Endothelial cell of umbilical vein (primary cell): ENCODE measurements around the gene CDR2L.

ENCODE experiments used
- CTCF ChIP-seq, 2 donors: IDR thresholded peaks; 1 replicate in 1 of 2; 2 replicates in 1 of 2; pipeline ENCODE4 v1.5.1; 2011; ENCODE audit warnings: low read length in 2 of 2, mild to moderate bottlenecking in 2 of 2, moderate library complexity in 2 of 2, control low read depth in 1 of 2, inconsistent platforms in 1 of 2, low read depth in 1 of 2; ENCODE audit not compliant: insufficient read depth in 1 of 2; ENCODE audit errors: extremely low read depth in 1 of 2
- EZH2 ChIP-seq: IDR thresholded peaks from 2 replicates; pipeline ENCODE4 v1.6.1; 2012; ENCODE audit warnings: borderline replicate concordance, low read depth, mild to moderate bottlenecking, moderate library complexity, low read length, inconsistent platforms; ENCODE audit not compliant: severe bottlenecking
- GATA2 ChIP-seq: IDR thresholded peaks from 2 replicates; pipeline ENCODE4 v1.7.0; 2011; ENCODE audit warnings: low read depth, mild to moderate bottlenecking, moderate library complexity, mixed read lengths, low read length; ENCODE audit not compliant: insufficient read length, insufficient read depth
- JUN ChIP-seq: IDR thresholded peaks from 2 replicates; pipeline ENCODE4 v1.6.1; 2011; ENCODE audit warnings: borderline replicate concordance, low read depth; ENCODE audit not compliant: insufficient read length, insufficient read depth
- MYC ChIP-seq: IDR thresholded peaks from one replicate; pipeline ENCODE4 v1.6.1; 2011; ENCODE audit warnings: mild to moderate bottlenecking, low read depth, low read length
- POLR2A ChIP-seq: IDR thresholded peaks from 2 replicates; pipeline ENCODE4 v1.6.1; 2012; ENCODE audit warnings: low read depth, mild to moderate bottlenecking, control low read depth, low read length
- POLR2AphosphoS5 ChIP-seq: IDR thresholded peaks from 2 replicates; pipeline ENCODE4 v1.6.1; 2012; ENCODE audit warnings: low read depth, mild to moderate bottlenecking, control low read depth, low read length, moderate library complexity; ENCODE audit not compliant: insufficient read depth
- TF ChIP-seq, protein P1 (sequence below): IDR thresholded peaks from 2 replicates; pipeline ENCODE4 v1.6.1; 2011; ENCODE audit not compliant: insufficient read depth, insufficient read length

DNA sequence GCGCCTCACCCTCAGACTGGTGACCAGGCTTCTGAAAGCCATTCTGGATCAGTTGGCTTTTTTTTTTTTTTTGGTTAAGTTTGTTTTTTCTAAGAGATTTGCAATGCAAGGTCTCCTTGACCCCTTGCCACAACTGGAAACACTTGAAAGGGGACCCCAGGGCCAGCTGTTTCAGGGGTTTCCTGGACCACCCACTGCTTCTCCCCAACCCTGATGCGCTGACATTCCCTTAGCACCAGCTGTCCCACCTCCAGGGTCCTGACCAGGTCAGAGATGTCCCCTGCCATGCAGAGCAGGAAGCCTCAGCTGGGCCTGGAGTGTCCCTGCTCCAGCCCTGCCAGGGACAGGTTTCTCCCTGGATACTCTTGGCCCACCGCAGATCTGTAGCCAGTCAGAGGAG is 16.9 kb downstream of the CDR2L start:
- TF ChIP-seq CTCF (IDR thresholded peaks at IDR 0.05; ENCODE audit: extremely low read depth in 1 of 2, insufficient read depth in 1 of 2, low read depth in 1 of 2, low read length in 2 of 2) (no peak), POLR2AphosphoS5 (no peak), EZH2 (no peak), POLR2A (no peak), MYC (no peak), GATA2 (no peak), JUN (no peak)
- TF ChIP-seq, protein P1, sequence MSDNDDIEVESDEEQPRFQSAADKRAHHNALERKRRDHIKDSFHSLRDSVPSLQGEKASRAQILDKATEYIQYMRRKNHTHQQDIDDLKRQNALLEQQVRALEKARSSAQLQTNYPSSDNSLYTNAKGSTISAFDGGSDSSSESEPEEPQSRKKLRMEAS = no peak
